NCI-H2029 (cell line): ENCODE measurements around the gene VPS72.

Source experiments
- DNase-seq: peaks from one replicate; lab custom pipeline; 2025; lab: John Stamatoyannopoulos, UW

The VPS72 gene

GRCh38 chr1:151187205-151187604, 2.8 kb downstream of the VPS72 start:
- DNase-seq = no peak

- no peak for DNase-seq
These were observed 5.8 kb downstream of the VPS72 start for GRCh38 chr1:151184211-151184610.

GRCh38 chr1:151176514-151177045, 13.4 kb downstream of the VPS72 start:
- no peak for DNase-seq

GRCh38 chr1:151175863-151176262, 14.1 kb downstream of the VPS72 start, which contains the start of gene TMOD4:
TMOD4 (minus strand) TSS chr1:151175981; CDS start chr1:151174875, 1,106 bp downstream.
- no peak for DNase-seq

- no peak for DNase-seq
These were observed 14.8 kb downstream of the VPS72 start for GRCh38 chr1:151175041-151175741.

GRCh38 chr1:151171190-151171589, 18.8 kb downstream of the VPS72 start:
- DNase-seq = no peak

GRCh38 chr1:151167116-151167515, 22.9 kb downstream of the VPS72 start:
- DNase-seq = no peak

- DNase-seq = no peak
These were observed 23.5 kb downstream of the VPS72 start for GRCh38 chr1:151166505-151166956.

GRCh38 chr1:151165738-151166504, 24.1 kb downstream of the VPS72 start, which contains the start of the genes LYSMD1 and SCNM1:
LYSMD1 (minus strand) TSS chr1:151165902; CDS start chr1:151165258, 644 bp downstream.
SCNM1 (plus strand) TSS chr1:151166144; CDS start chr1:151166153, 9 bp downstream.
- DNase-seq = peak; percentile 97

GRCh38 chr1:151165281-151165737, 24.7 kb downstream of the VPS72 start:
- no peak for DNase-seq

- no peak for DNase-seq
These were observed 25.2 kb downstream of the VPS72 start for GRCh38 chr1:151164732-151165280.

GRCh38 chr1:151159373-151159772, 30.6 kb downstream of the VPS72 start:
- DNase-seq = no peak

GRCh38 chr1:151158751-151159251, 31.2 kb downstream of the VPS72 start:
- no peak for DNase-seq

GRCh38 chr1:151158326-151158725, 31.7 kb downstream of the VPS72 start:
- DNase-seq = no peak

- DNase-seq = no peak
These were observed 32.9 kb downstream of the VPS72 start for GRCh38 chr1:151157067-151157531.

GRCh38 chr1:151156515-151156819, 33.5 kb downstream of the VPS72 start, which contains the start of gene TNFAIP8L2:
TNFAIP8L2 (plus strand) TSS chr1:151156649; CDS start chr1:151158698, 2,049 bp downstream.
- no peak for DNase-seq

- DNase-seq = no peak
These were observed 42.3 kb downstream of the VPS72 start for GRCh38 chr1:151147665-151148064.

GRCh38 chr1:151147132-151147503, 42.9 kb downstream of the VPS72 start:
- no peak for DNase-seq

- DNase-seq = peak; percentile 82
These were observed 43.4 kb downstream of the VPS72 start, which contains the start of gene SEMA6C for GRCh38 chr1:151146412-151147131. SEMA6C (minus strand) TSS chr1:151146631; CDS start chr1:151142621, 4,010 bp downstream.

GRCh38 chr1:151146072-151146411, 44.0 kb downstream of the VPS72 start:
- DNase-seq = no peak

GRCh38 chr1:151145304-151146071, 44.5 kb downstream of the VPS72 start:
- DNase-seq = peak; percentile 9
